GM19240 (cell line): Measurements from ENCODE around the gene FOS.

ENCODE experiments used
- DNase-seq: peaks from one replicate; pipeline ENCODE4 v3.0.0; 2011; ENCODE audit warnings: low spot score; ENCODE audit not compliant: insufficient read length

Gene FOS

GRCh38 chr14:75315144-75315543 lies 36.5 kb downstream of the FOS start:
- DNase-seq: no peak

- DNase-seq: no peak
Measured at GRCh38 chr14:75317148-75317547, 38.5 kb downstream of the FOS start.

GRCh38 chr14:75318353-75318752 lies 39.7 kb downstream of the FOS start:
- no peak for DNase-seq

GRCh38 chr14:75319021-75319420 lies 40.4 kb downstream of the FOS start:
- DNase-seq: no peak

GRCh38 chr14:75320196-75320595 lies 41.6 kb downstream of the FOS start:
- no peak for DNase-seq

- DNase-seq: no peak
Measured at GRCh38 chr14:75322746-75323145, 44.1 kb downstream of the FOS start.

- DNase-seq: no peak
Measured at GRCh38 chr14:75323571-75323970, 44.9 kb downstream of the FOS start.

- no peak for DNase-seq
Measured at GRCh38 chr14:75328558-75329155, 50.0 kb downstream of the FOS start.

GRCh38 chr14:75329369-75329768 lies 50.7 kb downstream of the FOS start:
- no peak for DNase-seq

GRCh38 chr14:75331471-75331870 lies 52.8 kb downstream of the FOS start:
- DNase-seq: no peak
